IPS-15b (cell line): ENCODE results near the gene ADO.
A peak's percentile ranks its signal among the peaks of the same experiment; 100 is the strongest.

Experiments
- H3K27me3 ChIP-seq: one replicate; pipeline ENCODE4 v1.6.1; 2013; ENCODE audit warnings: low read length; ENCODE audit not compliant: control insufficient read depth, insufficient read depth
- H3K36me3 ChIP-seq: one replicate; pipeline ENCODE4 v1.6.1; 2013; ENCODE audit warnings: low read length; ENCODE audit not compliant: control insufficient read depth, insufficient read depth
- H3K4me1 ChIP-seq: one replicate; pipeline ENCODE4 v1.6.1; 2013; ENCODE audit warnings: mild to moderate bottlenecking, low read length; ENCODE audit not compliant: control insufficient read depth, insufficient read depth
- H3K4me3 ChIP-seq: one replicate; pipeline ENCODE4 v1.5.1; 2013; ENCODE audit warnings: low read depth, low read length
- H3K9ac ChIP-seq: one replicate; pipeline ENCODE4 v1.6.1; 2013; ENCODE audit warnings: low read depth, mild to moderate bottlenecking, low read length
- H3K9me3 ChIP-seq: one replicate; pipeline ENCODE4 v1.6.1; 2013; ENCODE audit warnings: mild to moderate bottlenecking, low read length; ENCODE audit not compliant: control insufficient read depth, insufficient read depth

ADO gene

GRCh38 chr10:62814756-62815380 is 10.3 kb downstream of the ADO start:
- H3K27me3 ChIP-seq: peaks cover 54% of the 10 kb centered on the region
- no peaks in the 10 kb centered on the region for H3K9me3 ChIP-seq
- peak overlapping the region; percentile 43 for H3K4me3 ChIP-seq
- H3K4me1 ChIP-seq: no peaks in the 10 kb centered on the region
- H3K36me3 ChIP-seq: no peaks in the 10 kb centered on the region
- H3K9ac ChIP-seq: no peak overlapping the region

- Histone ChIP-seq H3K27me3 (peaks cover 60% of the 10 kb centered on the region), H3K36me3 (no peaks in the 10 kb centered on the region), H3K4me3 (peak overlapping the region; percentile 43), H3K4me1 (no peaks in the 10 kb centered on the region), H3K9me3 (no peaks in the 10 kb centered on the region), H3K9ac (peak overlapping the region; percentile 37)
These were observed 11.0 kb downstream of the ADO start for GRCh38 chr10:62815381-62816075.

GRCh38 chr10:62816076-62816330 is 11.5 kb downstream of the ADO start:
- H3K36me3 ChIP-seq: no peaks in the 10 kb centered on the region
- H3K9me3 ChIP-seq: no peaks in the 10 kb centered on the region
- no peaks in the 10 kb centered on the region for H3K4me1 ChIP-seq
- peak overlapping the region; percentile 43 for H3K4me3 ChIP-seq
- peaks cover 65% of the 10 kb centered on the region for H3K27me3 ChIP-seq
- H3K9ac ChIP-seq: no peak overlapping the region

- peaks cover 70% of the 10 kb centered on the region for H3K27me3 ChIP-seq
- H3K9ac ChIP-seq: peak within 1 kb of the TSS; percentile 37
- H3K4me1 ChIP-seq: no peaks in the 10 kb centered on the region
- H3K4me3 ChIP-seq: peak within 1 kb of the TSS; percentile 43
- H3K36me3 ChIP-seq: no peaks in the 10 kb centered on the region
- no peaks in the 10 kb centered on the region for H3K9me3 ChIP-seq
These were observed 12.0 kb downstream of the ADO start, which contains the start of gene EGR2 for GRCh38 chr10:62816331-62817120. TSS of gene EGR2 (minus strand) at chr10:62816366. CDS start at chr10:62816029, 337 bp downstream.

GRCh38 chr10:62817121-62817765 is 12.7 kb downstream of the ADO start:
- Histone ChIP-seq H3K9ac (no peak overlapping the region), H3K9me3 (no peaks in the 10 kb centered on the region), H3K27me3 (peaks cover 69% of the 10 kb centered on the region), H3K36me3 (no peaks in the 10 kb centered on the region), H3K4me1 (no peaks in the 10 kb centered on the region), H3K4me3 (peak overlapping the region; percentile 43)

- Histone ChIP-seq H3K9me3 (no peaks in the 10 kb centered on the region), H3K27me3 (peaks cover 64% of the 10 kb centered on the region), H3K36me3 (no peaks in the 10 kb centered on the region), H3K4me3 (peak overlapping the region; percentile 43), H3K9ac (no peak overlapping the region), H3K4me1 (no peaks in the 10 kb centered on the region)
These were observed 13.4 kb downstream of the ADO start for GRCh38 chr10:62817766-62818425.

- Histone ChIP-seq H3K9ac (no peak overlapping the region), H3K4me1 (no peaks in the 10 kb centered on the region), H3K9me3 (no peaks in the 10 kb centered on the region), H3K27me3 (peaks cover 61% of the 10 kb centered on the region), H3K4me3 (peak overlapping the region; percentile 43), H3K36me3 (no peaks in the 10 kb centered on the region)
These were observed 14.0 kb downstream of the ADO start for GRCh38 chr10:62818426-62819011.

- H3K36me3 ChIP-seq: no peaks in the 10 kb centered on the region
- no peaks in the 10 kb centered on the region for H3K9me3 ChIP-seq
- no peaks in the 10 kb centered on the region for H3K4me1 ChIP-seq
- peak overlapping the region; percentile 30 for H3K4me3 ChIP-seq
- H3K9ac ChIP-seq: no peak overlapping the region
- peaks cover 54% of the 10 kb centered on the region for H3K27me3 ChIP-seq
These were observed 14.8 kb downstream of the ADO start for GRCh38 chr10:62819141-62819920.

GRCh38 chr10:62820586-62820985 is 16.1 kb downstream of the ADO start:
- Histone ChIP-seq H3K4me3 (no peak overlapping the region), H3K4me1 (no peaks in the 10 kb centered on the region), H3K9me3 (no peaks in the 10 kb centered on the region), H3K9ac (no peak overlapping the region), H3K27me3 (peaks cover 44% of the 10 kb centered on the region), H3K36me3 (no peaks in the 10 kb centered on the region)

- Histone ChIP-seq H3K27me3 (peaks cover 3% of the 10 kb centered on the region), H3K4me1 (no peaks in the 10 kb centered on the region)
These were observed 21.8 kb downstream of the ADO start for GRCh38 chr10:62826273-62826672.

More at GRCh38 chr10:62826273-62826672, 21.8 kb downstream of the ADO start:
- Histone ChIP-seq H3K9ac (no peak overlapping the region), H3K9me3 (no peaks in the 10 kb centered on the region), H3K4me3 (no peak overlapping the region), H3K36me3 (no peaks in the 10 kb centered on the region)
